GM13976 (cell line): ENCODE results near the gene PDE9A.

Experiments
- DNase-seq: peaks from one replicate; pipeline ENCODE4 v3.0.0; 2012; ENCODE audit warnings: low spot score
- CTCF ChIP-seq: IDR thresholded peaks from 2 replicates; pipeline ENCODE4 v1.5.1; 2012; ENCODE audit warnings: borderline replicate concordance, mild to moderate bottlenecking; ENCODE audit not compliant: insufficient read depth; ENCODE audit errors: extremely low read depth, missing control alignments, control extremely low read depth
- in situ Hi-C: fragments of 300-500 bp; cut with MboI; formaldehyde crosslinking; loops from one replicate; pipeline ENCODE4 v1.12.0; 2022; ENCODE audit warnings: low sequenced_read_pairs, mixed read lengths, inconsistent platforms; ENCODE audit not compliant: unreplicated experiment

The PDE9A gene

GRCh38 chr21:42781150-42781970 is 127.9 kb downstream of the PDE9A start:
- TF ChIP-seq CTCF = no peak
- in situ Hi-C loops = no loop called here
- DNase-seq = no peak

GRCh38 chr21:42781971-42782722 is 128.7 kb downstream of the PDE9A start:
- no peak for DNase-seq
- in situ Hi-C loops = no loop called here
- TF ChIP-seq CTCF = no peak

- in situ Hi-C loops = no loop called here
- no peak for TF ChIP-seq CTCF
- DNase-seq = no peak
These were observed 129.4 kb downstream of the PDE9A start for GRCh38 chr21:42782723-42783242.

- in situ Hi-C loops = no loop called here
These were observed 130.9 kb downstream of the PDE9A start for GRCh38 chr21:42784276-42784675.

GRCh38 chr21:42784896-42785451 is 131.6 kb downstream of the PDE9A start:
- in situ Hi-C loops = no loop called here
- TF ChIP-seq CTCF = no peak
- peak; percentile 34 for DNase-seq

More at GRCh38 chr21:42784276-42784675, 130.9 kb downstream of the PDE9A start:
- no peak for TF ChIP-seq CTCF
- no peak for DNase-seq

- TF ChIP-seq CTCF = no peak
- DNase-seq = peak; percentile 24
- in situ Hi-C loops = no loop called here
These were observed 132.4 kb downstream of the PDE9A start for GRCh38 chr21:42785666-42786427.
